K562 (cell line): Measurements from ENCODE around the gene SKIDA1.

Experiments used
- ARID4B ChIP-seq: sonication (generic); formaldehyde crosslinking; IDR thresholded peaks from 2 replicates; pipeline ENCODE4 v1.8.0; 2022; ENCODE audit warnings: mild to moderate bottlenecking, missing genetic modification reagents
- ATF4 ChIP-seq: fragments of 450-650 bp; formaldehyde crosslinking; IDR thresholded peaks from 2 replicates; pipeline ENCODE4 v1.4.0; 2022; ENCODE audit warnings: mild to moderate bottlenecking, moderate library complexity
- FOXK2 ChIP-seq, 2 experiments: fragments of 450-650 bp; IDR thresholded peaks in 1 of 2; conservative IDR thresholded peaks in 1 of 2; 2 replicates each; pipeline ENCODE4 v1.6.1; 2016; ENCODE audit warnings: low read depth in 2 of 2, mild to moderate bottlenecking in 1 of 2
- HDAC6 ChIP-seq: IDR thresholded peaks from 2 replicates; pipeline ENCODE4 v1.6.1; 2012; ENCODE audit warnings: low read depth, mild to moderate bottlenecking, control low read depth, inconsistent platforms, low read length, moderate library complexity
- LARP7 ChIP-seq: fragments of 450-650 bp; IDR thresholded peaks from 2 replicates; pipeline ENCODE4 v1.6.1; 2016
- MAX ChIP-seq: sonication (generic); formaldehyde crosslinking; IDR thresholded peaks from 2 replicates; pipeline ENCODE4 v1.9.0; 2022; ENCODE audit warnings: mild to moderate bottlenecking, missing genetic modification reagents
- POLR2AphosphoS5 ChIP-seq: IDR thresholded peaks from 2 replicates; pipeline ENCODE4 v1.6.1; 2011; ENCODE audit warnings: mild to moderate bottlenecking, low read depth, low read length, moderate library complexity; ENCODE audit not compliant: control insufficient read depth, insufficient read depth
- RAD21 ChIP-seq, 2 experiments: fragments of 250-450 bp in 1 of 2; fragments of 450-650 bp in 1 of 2; sonication (Bioruptor Pico) in 1 of 2; formaldehyde crosslinking in 1 of 2; IDR thresholded peaks in 1 of 2; conservative IDR thresholded peaks in 1 of 2; 2 replicates each; pipeline versions ENCODE4 v1.4.0 to v1.8.0; 2020 to 2022; ENCODE audit warnings: mild to moderate bottlenecking in 2 of 2, moderate library complexity in 1 of 2
- RUNX1 ChIP-seq: sonication (generic); IDR thresholded peaks from 2 replicates; pipeline ENCODE4 v1.6.1; 2016; ENCODE audit warnings: antibody characterized with exemption, low read depth
- SP2 ChIP-seq: IDR thresholded peaks from 2 replicates; pipeline ENCODE4 v1.6.1; 2011; ENCODE audit warnings: mild to moderate bottlenecking, low read depth, low read length, moderate library complexity; ENCODE audit not compliant: poor library complexity, severe bottlenecking; ENCODE audit errors: extremely low read depth
- TEAD4 ChIP-seq, 2 experiments: sonication (generic) in 1 of 2; formaldehyde crosslinking in 1 of 2; IDR thresholded peaks; 2 replicates each; pipeline versions ENCODE4 v1.6.1 to v1.8.0; 2012 to 2022; ENCODE audit warnings: borderline replicate concordance in 1 of 2, inconsistent platforms in 1 of 2, low read length in 1 of 2, mild to moderate bottlenecking in 1 of 2, missing genetic modification reagents in 1 of 2
- VEZF1 ChIP-seq: fragments of 200-800 bp; sonication (Bioruptor generic); IDR thresholded peaks from 2 replicates; pipeline ENCODE4 v1.6.1; 2017; ENCODE audit warnings: missing genetic modification characterization, missing compliant biosample characterization

GRCh38 chr10:21487416-21488180 is 37.9 kb downstream of the SKIDA1 start:
- TF ChIP-seq POLR2AphosphoS5 (no peak), ATF4 (no peak), TEAD4 (IDR thresholded peaks at IDR 0.05; ENCODE audit: low read length) (no peak), TEAD4 (CRISPR knock-in tag; IDR thresholded peaks at IDR 0.05; ENCODE audit: borderline replicate concordance) (no peak), FOXK2 (conservative IDR thresholded peaks at IDR 0.05 in 1 of 2, IDR thresholded peaks at IDR 0.05 in 1 of 2; ENCODE audit: low read depth in 2 of 2) (no peak), LARP7 (no peak), SP2 (no peak), ARID4B (CRISPR knock-in tag) (no peak), RAD21 (CRISPR knock-in tag; conservative IDR thresholded peaks at IDR 0.05 in 1 of 2, IDR thresholded peaks at IDR 0.05 in 1 of 2) (no peak), HDAC6 (no peak), VEZF1 (no peak), MAX (CRISPR knock-in tag) (no peak), RUNX1 (no peak)
